ENCODE results near the gene MAP7.

- TF ChIP-seq, protein P1, sequence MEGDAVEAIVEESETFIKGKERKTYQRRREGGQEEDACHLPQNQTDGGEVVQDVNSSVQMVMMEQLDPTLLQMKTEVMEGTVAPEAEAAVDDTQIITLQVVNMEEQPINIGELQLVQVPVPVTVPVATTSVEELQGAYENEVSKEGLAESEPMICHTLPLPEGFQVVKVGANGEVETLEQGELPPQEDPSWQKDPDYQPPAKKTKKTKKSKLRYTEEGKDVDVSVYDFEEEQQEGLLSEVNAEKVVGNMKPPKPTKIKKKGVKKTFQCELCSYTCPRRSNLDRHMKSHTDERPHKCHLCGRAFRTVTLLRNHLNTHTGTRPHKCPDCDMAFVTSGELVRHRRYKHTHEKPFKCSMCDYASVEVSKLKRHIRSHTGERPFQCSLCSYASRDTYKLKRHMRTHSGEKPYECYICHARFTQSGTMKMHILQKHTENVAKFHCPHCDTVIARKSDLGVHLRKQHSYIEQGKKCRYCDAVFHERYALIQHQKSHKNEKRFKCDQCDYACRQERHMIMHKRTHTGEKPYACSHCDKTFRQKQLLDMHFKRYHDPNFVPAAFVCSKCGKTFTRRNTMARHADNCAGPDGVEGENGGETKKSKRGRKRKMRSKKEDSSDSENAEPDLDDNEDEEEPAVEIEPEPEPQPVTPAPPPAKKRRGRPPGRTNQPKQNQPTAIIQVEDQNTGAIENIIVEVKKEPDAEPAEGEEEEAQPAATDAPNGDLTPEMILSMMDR (IDR thresholded peaks at IDR 0.05; ENCODE audit: low read length), result no peak
- no peak for TF ChIP-seq EZH2phosphoT487 (IDR thresholded peaks at IDR 0.05; ENCODE audit: low read length)
- no peak for TF ChIP-seq EZH2 (optimal IDR thresholded peaks at IDR 0.05; ENCODE audit: low read depth, low read length)
Observed at GRCh38 chr6:136550045-136550329, 235 bp downstream of the MAP7 start.

All from MM.1S (cell line).